ENCODE data around the gene NDUFS8.

- no peak for TF ChIP-seq CTCF (IDR thresholded peaks at IDR 0.05)
- TF ChIP-seq POLR2A (IDR thresholded peaks at IDR 0.05) = no peak
These were observed 21.0 kb downstream of the NDUFS8 start for GRCh38 chr11:68051191-68052136.
